WTC11 (cell line): ENCODE results near the gene SMYD5. TPM values are rescaled to one million over a fixed set of nuclear protein-coding genes. Genes with fewer than 3 reads are reported as not detected.

Experiments
- ATAC-seq: fragments of 200-7000 bp; cut with Tn5 transposase; 2 replicates; pipeline ENCODE4 v1.10.0; 2021; ENCODE audit warnings: mild to moderate bottlenecking, moderate library complexity
- CTCF ChIA-PET: fragments of 300-600 bp; sonication (Branson Sonifier 250); formaldehyde crosslinking; loops from one replicate; lab custom pipeline; 2021; ENCODE audit warnings: antibody characterized with exemption; lab: Charles Lee
- POLR2A ChIA-PET: fragments of 350-600 bp; sonication (Branson Sonifier 250); formaldehyde crosslinking; loops from one replicate; lab custom pipeline; 2021; ENCODE audit warnings: antibody characterized with exemption; lab: Charles Lee
- DNase-seq: peaks from one replicate; pipeline ENCODE4 v3.0.0; 2021; ENCODE audit warnings: low spot score
- H3K27ac Mint-ChIP-seq: 2 replicates; pipeline ENCODE4 v1.8.0; 2021; ENCODE audit warnings: mixed read lengths
- H3K27me3 Mint-ChIP-seq: 2 replicates; pipeline ENCODE4 v1.8.0; 2021; ENCODE audit warnings: low read depth, mild to moderate bottlenecking, moderate library complexity, mixed read lengths
- H3K36me3 Mint-ChIP-seq: 2 replicates; pipeline ENCODE4 v1.8.0; 2021; ENCODE audit warnings: mixed read lengths
- H3K4me1 Mint-ChIP-seq: 2 replicates; pipeline ENCODE4 v1.8.0; 2022; ENCODE audit warnings: mixed read lengths
- H3K4me3 Mint-ChIP-seq: 2 replicates; pipeline ENCODE4 v1.8.0; 2021; ENCODE audit warnings: mild to moderate bottlenecking, moderate library complexity, mixed read lengths
- H3K9me3 Mint-ChIP-seq: 2 replicates; pipeline ENCODE4 v1.8.0; 2021; ENCODE audit warnings: mixed read lengths
- ARID4B ChIP-seq: sonication (generic); formaldehyde crosslinking; IDR thresholded peaks from 2 replicates; pipeline ENCODE4 v1.8.0; 2023; ENCODE audit warnings: missing genetic modification reagents, mild to moderate bottlenecking, borderline replicate concordance
- CTCF ChIP-seq: fragments of 200-600 bp; IDR thresholded peaks from 2 replicates; pipeline ENCODE4 v1.8.0; 2022; ENCODE audit warnings: antibody characterized with exemption
- E2F4 ChIP-seq: sonication (generic); formaldehyde crosslinking; IDR thresholded peaks from 2 replicates; pipeline ENCODE4 v1.8.1; 2022; ENCODE audit warnings: low read depth, mild to moderate bottlenecking, moderate library complexity, missing genetic modification reagents, borderline replicate concordance
- ELF4 ChIP-seq: sonication (generic); formaldehyde crosslinking; IDR thresholded peaks from 2 replicates; pipeline ENCODE4 v1.8.1; 2022; ENCODE audit warnings: low read depth, mild to moderate bottlenecking, moderate library complexity, missing genetic modification reagents
- EMX1 ChIP-seq: fragments of 250-450 bp; sonication (Bioruptor Pico); IDR thresholded peaks from 2 replicates; pipeline ENCODE4 v1.8.0; 2021; ENCODE audit warnings: mild to moderate bottlenecking
- ERG ChIP-seq: fragments of 250-450 bp; sonication (Bioruptor Pico); IDR thresholded peaks from 2 replicates; pipeline ENCODE4 v1.8.0; 2021; ENCODE audit warnings: mild to moderate bottlenecking
- HMGXB4 ChIP-seq: sonication (generic); formaldehyde crosslinking; IDR thresholded peaks from 2 replicates; pipeline ENCODE4 v1.8.1; 2023; ENCODE audit warnings: mild to moderate bottlenecking, moderate library complexity, missing genetic modification reagents
- KAT7 ChIP-seq: sonication (generic); formaldehyde crosslinking; IDR thresholded peaks from 2 replicates; pipeline ENCODE4 v1.8.1; 2023; ENCODE audit warnings: missing genetic modification reagents, mild to moderate bottlenecking, borderline replicate concordance
- NFATC4 ChIP-seq: fragments of 250-450 bp; sonication (Bioruptor Pico); IDR thresholded peaks from 2 replicates; pipeline ENCODE4 v1.9.0; 2021; ENCODE audit warnings: mild to moderate bottlenecking
- NR3C1 ChIP-seq: sonication (generic); formaldehyde crosslinking; conservative IDR thresholded peaks from 2 replicates; pipeline ENCODE4 v1.8.1; 2023; ENCODE audit warnings: low read depth, mild to moderate bottlenecking, missing genetic modification reagents
- RORB ChIP-seq: fragments of 250-450 bp; sonication (Bioruptor Pico); IDR thresholded peaks from 2 replicates; pipeline ENCODE4 v1.9.0; 2021; ENCODE audit warnings: mild to moderate bottlenecking
- SP1 ChIP-seq: sonication (generic); formaldehyde crosslinking; conservative IDR thresholded peaks from 2 replicates; pipeline ENCODE4 v1.8.1; 2022; ENCODE audit warnings: missing genetic modification reagents
- STAT6 ChIP-seq: sonication (generic); formaldehyde crosslinking; conservative IDR thresholded peaks from 2 replicates; pipeline ENCODE4 v1.8.1; 2023; ENCODE audit warnings: mild to moderate bottlenecking, low read depth, missing genetic modification reagents, moderate library complexity
- ZNF138 ChIP-seq: sonication (generic); formaldehyde crosslinking; conservative IDR thresholded peaks from 2 replicates; pipeline ENCODE4 v1.8.1; 2022; ENCODE audit warnings: mild to moderate bottlenecking, moderate library complexity, missing genetic modification reagents
- ZNF281 ChIP-seq: sonication (generic); formaldehyde crosslinking; IDR thresholded peaks from 2 replicates; pipeline ENCODE4 v1.8.0; 2023; ENCODE audit warnings: mild to moderate bottlenecking, missing genetic modification reagents
- ZNF317 ChIP-seq: sonication (generic); formaldehyde crosslinking; IDR thresholded peaks from 2 replicates; pipeline ENCODE4 v1.8.1; 2023; ENCODE audit warnings: low read depth, mild to moderate bottlenecking, moderate library complexity, missing genetic modification reagents, borderline replicate concordance
- ZNF423 ChIP-seq: fragments of 250-450 bp; sonication (Bioruptor Pico); IDR thresholded peaks from 2 replicates; pipeline ENCODE4 v2.1.2; 2022; ENCODE audit warnings: mild to moderate bottlenecking, moderate library complexity
- ZNF512 ChIP-seq: sonication (generic); formaldehyde crosslinking; IDR thresholded peaks from 2 replicates; pipeline ENCODE4 v1.8.1; 2022; ENCODE audit warnings: missing genetic modification reagents, borderline replicate concordance
- total RNA-seq: library from RNA; stranded (reverse); gene quantifications from 3 replicates; pipeline ENCODE4 v1.2.3, GENCODE V29; 2021

SMYD5 gene
- total RNA-seq, 1 experiment from 2014 or later = 46.7 TPM

GRCh38 chr2:73172963-73173362 is 41.1 kb upstream of the SMYD5 start:
- DNase-seq (no peak), ATAC-seq (no peak)
- Mint-ChIP-seq H3K27ac (no peak overlapping the region), H3K36me3 (no peaks in the 10 kb centered on the region), H3K4me3 (no peak overlapping the region), H3K4me1 (peaks cover 19% of the 10 kb centered on the region), H3K27me3 (peaks cover 69% of the 10 kb centered on the region), H3K9me3 (no peaks in the 10 kb centered on the region)
- ChIA-PET POLR2A (no interaction called here), CTCF (interaction anchor here (1.2 kb wide), 1 partner anchor 39 kb away, joined by 5 read pairs; no protein-coding TSS in a partner anchor)
- no peak for TF ChIP-seq ARID4B (CRISPR knock-in tag)
- TF ChIP-seq ZNF138 (CRISPR knock-in tag) = no peak
- no peak for TF ChIP-seq SP1
- no peak for TF ChIP-seq NFATC4 (CRISPR knock-in tag)
- TF ChIP-seq NR3C1 (CRISPR knock-in tag) = no peak
- TF ChIP-seq ELF4 = no peak
- TF ChIP-seq CTCF = no peak
- TF ChIP-seq RORB (CRISPR knock-in tag) = no peak
- TF ChIP-seq ZNF317 (CRISPR knock-in tag) = no peak
- no peak for TF ChIP-seq HMGXB4 (CRISPR knock-in tag)
- TF ChIP-seq ZNF423 (CRISPR knock-in tag) = no peak
- no peak for TF ChIP-seq E2F4 (CRISPR knock-in tag)
- TF ChIP-seq ERG (CRISPR knock-in tag) = no peak
- no peak for TF ChIP-seq ZNF281
- no peak for TF ChIP-seq STAT6 (CRISPR knock-in tag)
- TF ChIP-seq ZNF512 (CRISPR knock-in tag) = no peak
- no peak for TF ChIP-seq KAT7 (CRISPR knock-in tag)
- no peak for TF ChIP-seq EMX1 (CRISPR knock-in tag)
